DMS79 (cell line): ENCODE data around the gene GKAP1.
"Not testable (repeated sequence)": the region's sequence is repeated elsewhere in the genome, so short reads cannot be mapped to it uniquely, and the experiment has no call there.

Experiments
- DNase-seq: peaks from one replicate; lab custom pipeline; 2025; lab: John Stamatoyannopoulos, UW

The GKAP1 gene

DNA sequence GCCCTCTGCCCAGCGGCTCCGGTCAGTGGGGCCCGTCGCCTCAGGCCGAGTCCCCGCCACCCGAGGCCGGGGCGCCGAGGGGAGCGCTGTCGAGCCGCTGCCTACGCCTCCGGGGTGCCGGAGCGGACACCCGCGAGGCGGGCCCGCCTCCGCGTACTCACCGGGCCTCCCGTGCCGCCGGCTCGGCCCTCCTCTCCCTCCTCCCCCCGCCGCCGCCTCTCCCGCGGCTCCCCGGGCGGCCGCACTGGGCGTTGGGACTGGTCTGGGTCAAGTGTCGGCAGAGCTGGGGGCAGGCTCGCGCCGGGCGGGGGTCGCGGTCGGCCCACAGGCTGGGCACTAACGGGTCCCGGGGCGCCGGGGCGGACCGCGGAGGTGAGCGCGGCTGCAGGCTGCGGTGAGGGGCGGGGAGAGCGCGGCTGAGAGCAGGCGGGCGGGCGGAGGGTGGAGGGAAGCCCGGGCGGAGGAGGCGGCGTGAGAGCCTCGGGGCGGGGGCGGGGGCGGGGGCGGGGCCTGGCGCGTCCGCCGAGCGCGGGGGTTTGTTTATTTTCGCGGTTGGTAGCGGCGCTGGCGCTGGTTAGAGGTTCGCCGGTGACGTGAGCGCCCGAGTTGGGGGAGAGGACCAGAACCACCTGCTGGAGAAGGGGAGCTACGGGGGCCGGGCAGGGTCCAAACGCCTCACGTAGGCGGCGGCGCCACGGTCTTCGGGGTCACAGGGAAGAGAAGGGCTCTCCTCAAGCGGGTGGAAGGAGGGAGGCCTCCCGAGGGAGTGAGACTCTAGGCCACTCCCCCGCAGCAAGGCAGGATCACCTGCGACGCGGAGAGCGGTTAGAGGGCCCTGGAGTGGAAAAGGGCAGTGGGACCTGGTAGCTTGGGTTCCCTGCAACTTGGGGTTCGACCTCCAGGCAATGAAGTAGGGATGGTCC lies at the start of gene GKAP1:
TSS of gene GKAP1 (minus strand) at position 414 of the 923 bp plus-strand sequence. CDS start 11,252 bp downstream, outside the sequence.
- peak; percentile 25 for DNase-seq

GRCh38 chr9:83849895-83850294 lies 32.3 kb upstream of the GKAP1 start:
- not testable (repeated sequence) for DNase-seq

GRCh38 chr9:83837070-83837643 lies 19.6 kb upstream of the GKAP1 start:
- not testable (repeated sequence) for DNase-seq

- not testable (repeated sequence) for DNase-seq
Measured at GRCh38 chr9:83830426-83831071, 13.0 kb upstream of the GKAP1 start.

DNA sequence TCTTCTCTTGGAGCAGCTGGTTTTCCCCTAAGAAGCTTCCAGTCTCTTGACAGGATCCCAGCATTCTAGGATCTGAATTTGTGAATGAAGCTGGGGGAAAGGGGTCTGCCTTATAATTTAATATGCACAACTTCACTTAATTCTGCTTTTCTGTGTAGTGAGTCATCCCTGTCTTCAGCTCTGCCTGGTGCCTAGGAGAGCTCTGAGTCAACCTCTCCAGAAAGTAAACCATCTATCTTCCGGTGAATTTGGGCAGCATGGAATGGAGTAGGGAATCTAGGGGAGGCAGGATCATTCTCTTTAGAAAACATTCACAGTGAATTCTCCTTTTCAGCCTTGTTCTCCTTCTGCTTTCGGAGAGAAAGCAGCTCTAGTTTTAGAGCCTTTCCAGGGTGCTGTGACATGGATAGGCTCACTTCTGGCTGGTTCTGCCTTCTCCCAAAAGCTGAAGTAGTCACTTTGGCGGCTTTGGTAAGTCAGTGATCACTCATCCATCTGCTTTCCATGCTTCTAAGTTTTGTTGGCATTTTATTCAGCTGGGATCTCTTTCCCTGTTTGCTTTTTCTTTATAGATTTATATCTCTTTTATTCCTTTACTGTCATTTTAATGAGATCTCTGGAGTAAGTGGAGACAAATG lies 7.5 kb upstream of the GKAP1 start:
- not testable (repeated sequence) for DNase-seq

- DNase-seq, result not testable (repeated sequence)
Measured at GRCh38 chr9:83817011-83817355, 586 bp downstream of the GKAP1 start.

- not testable (repeated sequence) for DNase-seq
Measured at GRCh38 chr9:83815120-83815519, 2.4 kb downstream of the GKAP1 start.

DNA sequence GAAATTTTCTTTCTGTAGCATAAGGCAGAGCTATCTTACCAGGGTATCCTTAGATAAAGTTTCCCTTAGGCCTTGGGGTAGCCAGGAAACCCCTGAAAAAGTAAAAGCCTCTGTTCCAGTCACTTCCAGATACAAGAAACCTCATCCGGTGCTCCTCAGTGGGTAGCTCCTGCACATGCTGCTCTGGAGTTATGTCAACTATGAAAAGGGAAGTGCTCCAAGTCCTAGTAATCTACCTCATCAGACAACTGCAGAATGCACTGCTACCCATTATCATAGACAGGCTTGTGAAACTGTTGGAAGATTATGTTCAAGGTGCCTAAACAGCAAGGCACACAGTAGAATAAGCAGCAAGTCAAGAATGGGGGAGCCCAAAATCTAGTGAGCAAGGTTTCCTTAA lies 8.4 kb downstream of the GKAP1 start:
- not testable (repeated sequence) for DNase-seq

GRCh38 chr9:83804454-83804853 lies 13.1 kb downstream of the GKAP1 start:
- not testable (repeated sequence) for DNase-seq

DNA sequence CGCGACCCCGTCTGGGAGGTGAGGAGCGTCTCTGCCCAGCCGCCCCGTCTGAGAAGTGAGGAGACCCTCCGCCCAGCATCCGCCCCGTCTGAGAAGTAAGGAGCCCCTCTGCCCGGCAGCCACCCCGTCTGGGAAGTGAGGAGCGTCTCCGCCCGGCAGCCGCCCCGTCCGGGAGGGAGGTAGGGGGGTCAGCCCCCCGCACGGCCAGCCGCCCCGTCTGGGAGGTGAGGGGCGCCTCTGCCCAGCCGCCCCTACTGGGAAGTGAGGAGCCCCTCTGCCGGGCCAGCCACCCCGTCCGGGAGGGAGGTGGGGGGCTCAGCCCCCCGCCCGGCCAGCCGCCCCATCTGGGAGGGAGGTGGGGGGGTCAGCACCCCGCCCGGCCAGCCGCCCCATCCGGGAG lies 13.6 kb downstream of the GKAP1 start:
- DNase-seq, result not testable (repeated sequence)

- DNase-seq, result no peak
Measured at GRCh38 chr9:83800236-83801033, 17.1 kb downstream of the GKAP1 start.

DNA sequence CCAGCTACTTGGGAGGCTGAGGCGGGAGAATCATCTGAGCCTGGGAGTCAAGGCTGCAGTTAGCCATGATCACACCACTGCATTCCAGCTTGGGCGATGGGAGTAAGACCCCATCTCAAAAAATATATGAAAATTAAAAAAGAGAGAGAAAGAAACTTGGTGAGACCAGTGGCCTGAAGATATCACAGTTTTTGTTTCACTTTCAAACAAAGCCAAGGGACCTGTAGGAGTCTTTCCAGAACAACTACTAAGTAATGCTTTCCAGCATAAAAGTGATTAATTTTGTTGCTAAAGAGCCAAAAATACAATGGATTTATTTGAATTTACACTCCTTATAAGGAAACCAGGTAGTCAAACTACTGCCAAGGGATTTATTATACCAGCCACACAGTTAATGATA lies 23.5 kb downstream of the GKAP1 start:
- no peak for DNase-seq

DNA sequence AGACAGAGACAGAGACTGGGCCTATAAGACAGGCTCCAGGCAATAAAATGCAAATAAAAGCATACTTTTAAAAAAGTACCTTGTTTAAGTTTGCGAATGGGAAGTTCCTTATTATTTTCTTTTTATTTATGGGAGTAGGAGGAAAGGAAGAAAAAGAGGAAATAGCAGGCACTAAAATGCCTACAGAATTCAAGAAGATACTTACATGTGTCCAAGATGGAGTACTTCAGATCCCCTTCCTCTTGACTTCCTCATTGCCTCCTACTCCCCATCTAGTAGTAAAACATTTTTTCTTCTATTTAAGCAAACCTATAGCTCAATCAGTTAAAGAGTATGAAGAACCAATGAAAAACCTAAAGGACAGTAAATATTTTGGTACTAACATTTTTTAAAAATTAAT lies 24.8 kb downstream of the GKAP1 start:
- no peak for DNase-seq

DNA sequence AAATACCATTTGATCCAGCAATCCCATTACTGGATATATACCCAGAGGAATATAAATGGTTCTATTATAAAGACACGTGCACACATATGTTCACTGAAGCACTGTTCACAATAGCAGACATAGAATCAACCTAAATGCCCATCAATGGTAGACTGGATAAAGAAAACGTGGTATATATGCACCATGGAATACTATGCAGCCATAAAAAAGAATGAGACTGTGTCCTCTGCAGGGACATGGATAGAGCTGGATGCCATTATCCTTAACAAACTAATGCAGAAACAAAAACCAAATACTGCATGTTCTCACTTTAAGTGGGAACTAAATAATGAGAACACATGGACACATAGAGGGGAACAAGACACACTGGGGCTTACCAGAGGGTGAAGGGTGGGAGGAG lies 39.4 kb downstream of the GKAP1 start:
- no peak for DNase-seq

DNA sequence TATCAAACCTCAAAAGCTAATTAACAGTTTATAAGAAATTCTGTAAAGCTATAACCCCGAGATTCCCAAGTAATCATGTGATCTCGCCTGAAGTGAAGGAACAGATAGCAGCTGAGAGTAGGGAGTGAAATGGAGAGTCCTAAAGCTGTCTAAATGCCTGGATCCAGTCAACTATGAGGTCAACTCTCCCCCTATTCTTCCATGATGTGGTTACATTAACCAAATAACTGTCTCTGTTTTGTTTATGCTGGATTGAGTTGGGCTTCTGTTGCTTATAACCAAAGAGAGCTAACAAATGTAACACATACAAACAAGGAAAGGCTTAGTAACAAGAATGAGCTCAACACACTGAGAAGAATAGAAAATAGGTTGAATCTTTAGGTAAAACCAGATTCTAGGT lies 41.6 kb downstream of the GKAP1 start:
- no peak for DNase-seq

GRCh38 chr9:83772860-83773259 lies 44.7 kb downstream of the GKAP1 start:
- no peak for DNase-seq

DNA sequence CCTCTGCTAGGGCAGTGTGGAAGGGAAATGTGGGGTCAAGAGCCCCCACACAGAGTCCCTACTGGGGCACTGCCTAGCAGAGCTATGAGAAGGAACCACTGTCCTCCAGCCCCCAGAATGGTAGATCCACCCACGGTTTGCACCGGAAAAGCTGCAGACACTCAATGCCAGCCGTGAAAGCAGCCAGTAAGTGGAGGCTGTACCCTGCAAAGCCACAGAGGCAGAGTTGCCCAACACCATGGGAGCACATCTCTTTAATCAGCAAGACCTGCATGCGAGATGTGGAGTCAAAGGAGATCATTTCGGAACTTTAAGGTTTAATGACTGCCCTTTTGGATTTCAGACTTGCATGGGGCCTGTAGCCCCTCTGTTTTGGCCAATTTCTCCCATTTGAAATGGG lies 52.2 kb downstream of the GKAP1 start:
- no peak for DNase-seq

GRCh38 chr9:83754383-83754977 lies 63.1 kb downstream of the GKAP1 start:
- DNase-seq, result no peak

- no peak for DNase-seq
Measured at GRCh38 chr9:83749706-83750105, 67.9 kb downstream of the GKAP1 start.

DNA sequence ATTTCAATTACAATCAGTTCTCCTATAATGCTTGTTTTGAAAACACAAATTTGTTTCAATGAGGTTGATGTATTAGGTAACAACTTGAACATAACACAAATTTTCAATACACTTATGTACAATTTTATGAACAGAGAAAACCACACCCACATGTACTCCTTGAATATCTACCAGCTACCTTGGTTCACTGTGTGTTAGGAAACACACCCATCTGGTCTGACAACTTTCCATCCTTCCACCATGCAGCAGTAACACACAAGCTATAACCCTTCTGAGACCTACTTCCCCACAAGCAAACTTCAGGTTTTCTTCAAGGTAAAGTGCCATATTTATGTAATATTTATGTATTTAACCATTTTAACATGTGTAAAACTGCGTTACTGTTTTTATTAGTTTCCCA lies 73.4 kb downstream of the GKAP1 start:
- no peak for DNase-seq

DNA sequence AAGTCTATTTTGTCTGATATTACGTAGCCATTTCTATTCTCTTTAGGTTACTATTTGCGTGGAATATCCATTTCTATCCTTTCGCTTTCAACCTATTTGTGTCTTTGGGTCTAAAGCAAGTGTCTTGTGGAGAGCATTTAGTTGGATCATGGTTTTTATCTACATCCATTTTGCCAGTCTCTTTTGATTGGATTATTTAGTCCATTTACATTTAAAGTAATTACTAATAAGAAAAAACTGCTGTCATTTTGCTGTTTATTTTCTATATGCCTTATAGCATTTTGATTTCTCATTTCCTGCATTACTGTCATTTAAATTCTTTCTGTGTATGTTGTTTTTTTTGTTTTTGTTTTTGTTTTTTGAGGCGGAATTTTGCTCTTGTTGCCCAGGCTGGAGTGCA lies 83.8 kb downstream of the GKAP1 start:
- no peak for DNase-seq
